Skeletal muscle satellite cell (primary cell): Measurements from ENCODE around the gene ENAH.

Experiments
- H3K27me3 ChIP-seq: 2 replicates; pipeline ENCODE4 v1.7.0; 2013; ENCODE audit warnings: low read length; ENCODE audit not compliant: control insufficient read depth, insufficient read depth
- H3K36me3 ChIP-seq: 2 replicates; pipeline ENCODE4 v1.7.0; 2013; ENCODE audit warnings: mild to moderate bottlenecking, control low read depth, low read length; ENCODE audit not compliant: insufficient read depth
- H3K4me1 ChIP-seq: 2 replicates; pipeline ENCODE4 v1.7.0; 2013; ENCODE audit warnings: low read length; ENCODE audit not compliant: control insufficient read depth, insufficient read depth
- H3K4me2 ChIP-seq: 2 replicates; pipeline ENCODE4 v1.7.0; 2013; ENCODE audit warnings: mild to moderate bottlenecking, low read length
- H3K4me3 ChIP-seq: 2 replicates; pipeline ENCODE4 v1.7.0; 2013; ENCODE audit warnings: low read length
- H3K9ac ChIP-seq: 2 replicates; pipeline ENCODE4 v1.7.0; 2013; ENCODE audit warnings: mild to moderate bottlenecking, low read depth, low read length, moderate library complexity
- H3K9me3 ChIP-seq: replicated peaks from 2 replicates; pipeline ENCODE4 v1.7.0; 2013; ENCODE audit warnings: mild to moderate bottlenecking, control low read depth, low read length

Gene ENAH

DNA sequence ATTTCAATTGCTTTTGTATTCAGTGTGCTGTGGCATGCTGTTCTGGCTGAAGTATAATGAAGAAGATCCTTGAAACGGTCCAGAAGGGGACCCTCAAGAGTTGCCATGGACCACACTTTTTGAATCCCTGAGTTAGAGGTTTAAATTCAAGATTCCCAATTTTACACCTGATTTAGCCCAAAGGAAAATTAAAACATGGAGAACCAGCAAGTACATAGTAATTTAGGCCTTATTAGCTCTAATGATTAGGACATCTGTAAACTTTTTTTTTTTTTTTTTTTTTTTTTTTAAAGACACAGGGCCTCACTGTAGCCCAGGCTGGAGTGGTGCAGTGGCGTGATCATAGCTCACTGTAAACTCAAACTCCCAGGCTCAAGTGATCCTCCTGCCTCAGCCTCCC is 107.3 kb downstream of the ENAH start:
- no peak overlapping the region for H3K4me3 ChIP-seq
- H3K36me3 ChIP-seq = peaks cover 19% of the 10 kb centered on the region
- no peaks in the 10 kb centered on the region for H3K4me1 ChIP-seq
- H3K27me3 ChIP-seq = no peaks in the 10 kb centered on the region
- no peak overlapping the region for H3K9ac ChIP-seq
- no peaks in the 10 kb centered on the region for H3K9me3 ChIP-seq
- H3K4me2 ChIP-seq = no peak overlapping the region

DNA sequence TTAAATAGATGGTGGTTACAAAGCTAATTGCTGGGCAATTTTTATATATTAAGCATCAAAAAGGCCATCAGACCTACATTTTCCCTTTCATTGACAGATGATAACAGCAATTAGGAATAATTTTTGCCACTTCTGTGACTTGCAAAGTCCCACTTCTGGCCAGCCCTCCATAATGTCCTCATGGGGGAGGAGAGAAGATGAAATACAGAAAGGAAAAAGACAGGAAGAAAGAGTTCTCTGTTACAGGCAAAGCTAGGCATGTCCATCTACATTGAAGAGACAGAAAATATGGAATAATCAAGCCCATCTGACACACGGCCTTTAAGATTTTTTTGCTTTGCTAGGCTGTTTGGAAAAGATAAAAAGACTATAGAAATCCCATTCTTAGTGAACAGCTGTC is 108.0 kb downstream of the ENAH start:
- Histone ChIP-seq H3K36me3 (peaks cover 19% of the 10 kb centered on the region), H3K4me1 (no peaks in the 10 kb centered on the region), H3K4me3 (no peak overlapping the region), H3K27me3 (no peaks in the 10 kb centered on the region), H3K9me3 (no peaks in the 10 kb centered on the region), H3K4me2 (no peak overlapping the region), H3K9ac (no peak overlapping the region)

DNA sequence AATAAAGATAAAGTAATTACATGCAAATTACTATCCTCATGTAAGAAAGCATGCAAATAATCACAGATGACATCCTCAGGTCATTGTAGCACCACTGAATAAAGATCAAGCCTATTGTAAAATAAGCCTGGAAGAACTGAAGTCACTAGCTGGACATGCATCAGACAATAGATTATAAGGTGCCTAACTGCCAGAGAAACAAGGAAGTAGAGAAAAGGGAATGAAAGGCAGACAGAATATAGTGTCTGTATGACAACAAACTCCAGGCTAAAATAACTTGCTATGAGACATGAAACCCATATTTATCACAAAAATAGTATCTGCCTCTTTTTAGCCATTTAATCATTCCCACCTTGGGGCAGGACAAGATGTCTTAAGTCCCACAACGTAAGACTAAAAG is 108.7 kb downstream of the ENAH start:
- H3K4me3 ChIP-seq = no peak overlapping the region
- H3K36me3 ChIP-seq = peaks cover 16% of the 10 kb centered on the region
- H3K4me2 ChIP-seq = no peak overlapping the region
- H3K27me3 ChIP-seq = no peaks in the 10 kb centered on the region
- no peak overlapping the region for H3K9ac ChIP-seq
- H3K9me3 ChIP-seq = no peaks in the 10 kb centered on the region
- H3K4me1 ChIP-seq = no peaks in the 10 kb centered on the region

DNA sequence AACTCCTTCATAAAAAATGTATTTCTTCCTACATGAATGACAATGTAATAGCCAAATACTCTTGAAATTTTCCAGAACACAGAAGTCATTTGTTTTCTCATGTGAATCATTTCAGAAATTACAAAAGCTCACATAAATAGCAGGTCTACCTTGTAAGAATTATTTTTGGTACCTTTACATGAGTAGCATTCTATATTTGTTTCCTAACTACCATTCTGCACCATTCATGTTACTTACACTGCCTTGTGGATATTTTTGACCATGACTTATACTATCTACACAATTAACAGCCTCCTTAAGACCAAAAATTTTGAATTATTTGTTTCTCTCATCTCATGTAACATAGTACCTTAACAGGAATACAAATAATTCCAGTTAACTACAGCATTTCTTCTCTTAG is 109.6 kb downstream of the ENAH start:
- Histone ChIP-seq H3K9me3 (no peaks in the 10 kb centered on the region), H3K4me2 (no peak overlapping the region), H3K4me3 (no peak overlapping the region), H3K36me3 (peaks cover 12% of the 10 kb centered on the region), H3K27me3 (no peaks in the 10 kb centered on the region), H3K4me1 (peaks cover 3% of the 10 kb centered on the region), H3K9ac (no peak overlapping the region)

DNA sequence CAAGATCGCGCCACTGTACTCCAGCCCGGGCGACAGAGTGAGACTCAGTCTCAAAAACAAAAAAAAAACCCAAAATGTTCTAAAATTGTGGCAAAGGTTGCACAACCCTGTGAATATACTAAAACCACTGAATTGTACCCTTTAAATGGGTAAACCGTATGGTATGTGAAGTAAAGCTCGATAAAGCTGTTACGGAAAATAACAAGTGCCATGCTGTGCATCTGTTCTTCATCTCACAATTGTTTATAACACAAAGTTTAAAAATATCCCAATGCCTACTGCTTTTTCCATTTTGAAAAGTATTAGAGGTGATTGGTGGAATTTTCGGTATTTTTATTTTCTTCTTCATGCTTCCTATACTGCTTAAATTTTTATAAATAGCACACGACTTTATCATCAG is 111.5 kb downstream of the ENAH start:
- Histone ChIP-seq H3K27me3 (no peaks in the 10 kb centered on the region), H3K9ac (no peak overlapping the region), H3K4me3 (no peak overlapping the region), H3K36me3 (peaks cover 8% of the 10 kb centered on the region), H3K9me3 (no peaks in the 10 kb centered on the region), H3K4me2 (no peak overlapping the region), H3K4me1 (peaks cover 3% of the 10 kb centered on the region)

DNA sequence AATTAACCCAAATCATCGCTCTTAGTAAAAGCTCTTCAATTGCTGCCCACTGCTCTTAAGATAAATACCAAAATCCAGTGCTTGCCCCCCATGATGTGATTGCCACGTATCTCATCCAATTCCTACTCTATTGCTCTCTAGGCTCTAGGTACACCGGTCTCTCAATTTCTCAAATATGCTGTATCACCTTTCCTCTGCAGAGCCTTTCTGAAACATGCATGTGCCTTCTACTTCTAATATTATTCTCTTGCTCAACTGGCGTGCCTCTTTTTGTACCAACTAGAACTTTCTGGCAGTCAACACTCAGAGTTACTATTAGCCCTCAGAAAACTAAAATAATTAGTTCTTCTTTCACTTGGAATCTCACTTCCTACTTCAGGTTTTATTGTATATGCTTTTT is 113.3 kb downstream of the ENAH start:
- H3K4me1 ChIP-seq = peaks cover 3% of the 10 kb centered on the region
- H3K9ac ChIP-seq = no peak overlapping the region
- no peaks in the 10 kb centered on the region for H3K9me3 ChIP-seq
- no peaks in the 10 kb centered on the region for H3K27me3 ChIP-seq
- H3K4me3 ChIP-seq = no peak overlapping the region
- H3K4me2 ChIP-seq = no peak overlapping the region
- H3K36me3 ChIP-seq = peaks cover 8% of the 10 kb centered on the region

DNA sequence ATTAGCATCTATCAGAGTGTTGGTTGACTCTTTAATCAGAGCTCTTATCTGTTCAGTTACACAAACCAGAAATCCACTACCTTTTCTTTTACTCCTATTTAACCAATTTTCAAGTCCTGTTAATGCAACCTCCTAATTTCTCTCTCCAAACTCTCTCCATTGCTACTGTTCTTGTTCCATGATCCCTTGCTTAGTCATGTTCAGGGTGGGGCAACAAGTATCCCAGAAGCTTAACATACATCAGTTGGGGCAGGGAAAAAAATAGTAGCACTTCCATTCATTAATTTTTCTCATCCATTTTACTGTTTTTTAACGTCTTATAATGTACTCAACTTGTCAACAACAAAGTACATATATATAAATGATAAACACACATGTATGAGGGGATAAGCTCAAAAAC is 113.9 kb downstream of the ENAH start:
- Histone ChIP-seq H3K9ac (no peak overlapping the region), H3K9me3 (no peaks in the 10 kb centered on the region), H3K4me1 (peaks cover 4% of the 10 kb centered on the region), H3K4me3 (no peak overlapping the region), H3K27me3 (no peaks in the 10 kb centered on the region), H3K36me3 (peaks cover 4% of the 10 kb centered on the region), H3K4me2 (no peak overlapping the region)

DNA sequence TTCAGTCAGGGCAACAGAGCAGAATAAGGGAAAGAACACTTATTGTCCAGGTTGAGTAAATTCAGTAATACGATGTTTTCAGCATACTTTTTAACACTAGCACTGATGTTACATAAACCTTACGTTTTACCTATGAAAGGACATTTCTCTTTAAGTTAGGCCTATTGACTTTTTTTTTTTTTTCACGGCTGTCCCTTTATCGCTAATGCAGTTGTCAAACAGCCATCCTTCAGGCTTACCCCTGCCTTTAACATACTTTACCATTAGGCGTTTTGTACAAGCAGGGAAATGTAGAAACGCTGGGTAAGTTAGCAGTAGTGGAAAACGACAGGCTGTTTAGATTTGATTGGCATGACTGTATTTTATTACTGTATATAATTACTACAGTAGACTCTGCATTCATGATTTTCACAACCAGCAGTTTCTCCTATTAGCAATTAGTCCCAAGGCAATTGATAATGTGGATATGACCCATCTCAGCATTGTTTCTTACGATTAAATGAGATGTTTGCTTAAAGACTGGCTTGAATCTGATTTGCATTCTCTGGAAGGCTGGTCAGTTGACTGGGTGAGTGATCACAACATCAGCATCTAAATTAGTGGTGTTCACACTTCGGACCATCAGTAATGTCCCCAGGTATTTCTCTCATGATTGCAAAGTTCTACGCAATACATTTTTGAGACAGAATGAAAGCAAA is 115.2 kb downstream of the ENAH start:
- no peaks in the 10 kb centered on the region for H3K27me3 ChIP-seq
- no peak overlapping the region for H3K4me2 ChIP-seq
- no peak overlapping the region for H3K9ac ChIP-seq
- peaks cover 13% of the 10 kb centered on the region for H3K4me1 ChIP-seq
- H3K36me3 ChIP-seq = no peaks in the 10 kb centered on the region
- no peaks in the 10 kb centered on the region for H3K9me3 ChIP-seq
- no peak overlapping the region for H3K4me3 ChIP-seq

DNA sequence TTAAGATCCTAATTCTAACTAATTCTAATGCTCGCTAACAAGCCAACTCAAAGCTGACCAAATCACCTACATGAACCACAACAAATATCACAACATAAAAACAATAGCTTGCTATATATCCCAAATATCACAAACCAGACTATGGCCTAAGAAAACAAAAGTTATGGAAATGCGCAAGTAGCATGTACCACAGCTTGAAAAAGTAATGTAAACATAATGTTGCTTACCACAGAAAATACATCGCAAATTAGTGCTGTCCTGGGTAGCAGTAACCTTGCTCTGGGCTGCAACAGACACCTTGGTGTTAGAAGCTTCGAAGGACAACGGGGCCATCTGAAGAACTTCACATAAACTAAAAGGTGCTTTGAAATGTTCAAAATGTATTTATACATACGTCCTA is 117.6 kb downstream of the ENAH start:
- Histone ChIP-seq H3K4me2 (no peak overlapping the region), H3K36me3 (peaks cover 2% of the 10 kb centered on the region), H3K4me3 (no peak overlapping the region), H3K27me3 (no peaks in the 10 kb centered on the region), H3K9ac (no peak overlapping the region), H3K4me1 (peaks cover 13% of the 10 kb centered on the region), H3K9me3 (no peaks in the 10 kb centered on the region)

DNA sequence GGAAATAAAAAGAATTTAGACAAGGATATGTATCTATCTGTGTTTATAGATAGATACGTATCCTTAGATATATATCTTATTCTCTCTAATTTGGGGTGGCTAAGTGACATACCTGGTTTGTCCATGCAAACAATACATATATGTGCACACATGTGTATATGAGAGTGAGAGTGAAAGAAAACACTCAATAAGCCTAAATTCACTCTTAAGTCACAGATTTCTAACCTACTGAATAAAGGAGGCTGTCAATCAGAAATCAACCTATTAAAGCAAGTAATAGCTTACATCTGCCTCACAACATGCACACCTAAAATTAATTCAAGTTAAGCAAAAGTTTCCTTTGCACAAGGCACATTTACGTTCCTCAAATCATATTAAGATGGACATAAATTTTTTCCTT is 118.2 kb downstream of the ENAH start:
- Histone ChIP-seq H3K9ac (no peak overlapping the region), H3K9me3 (no peaks in the 10 kb centered on the region), H3K36me3 (peaks cover 7% of the 10 kb centered on the region), H3K4me3 (no peak overlapping the region), H3K4me1 (peaks cover 13% of the 10 kb centered on the region), H3K4me2 (no peak overlapping the region), H3K27me3 (no peaks in the 10 kb centered on the region)

DNA sequence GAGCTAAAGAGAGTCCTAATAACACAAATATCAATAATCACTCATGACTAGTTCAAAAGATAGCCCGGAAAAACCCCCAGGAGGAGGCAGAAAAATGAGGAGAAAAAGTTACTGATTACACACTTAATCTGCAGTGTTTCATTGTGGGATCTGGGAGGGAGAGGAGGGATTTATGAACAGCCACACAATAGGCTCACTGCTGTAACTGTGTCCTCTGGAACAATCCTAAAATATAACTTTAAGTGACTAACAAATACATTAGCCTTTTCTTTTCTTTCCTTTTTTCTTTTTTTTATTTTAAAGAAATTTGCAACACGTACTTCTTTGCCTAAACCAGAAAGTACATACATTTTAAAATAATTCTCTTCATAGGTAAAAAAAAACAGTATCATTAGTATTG is 118.8 kb downstream of the ENAH start:
- Histone ChIP-seq H3K36me3 (peaks cover 14% of the 10 kb centered on the region), H3K4me1 (peaks cover 13% of the 10 kb centered on the region), H3K4me3 (no peak overlapping the region), H3K4me2 (no peak overlapping the region), H3K27me3 (no peaks in the 10 kb centered on the region), H3K9me3 (no peaks in the 10 kb centered on the region), H3K9ac (no peak overlapping the region)

DNA sequence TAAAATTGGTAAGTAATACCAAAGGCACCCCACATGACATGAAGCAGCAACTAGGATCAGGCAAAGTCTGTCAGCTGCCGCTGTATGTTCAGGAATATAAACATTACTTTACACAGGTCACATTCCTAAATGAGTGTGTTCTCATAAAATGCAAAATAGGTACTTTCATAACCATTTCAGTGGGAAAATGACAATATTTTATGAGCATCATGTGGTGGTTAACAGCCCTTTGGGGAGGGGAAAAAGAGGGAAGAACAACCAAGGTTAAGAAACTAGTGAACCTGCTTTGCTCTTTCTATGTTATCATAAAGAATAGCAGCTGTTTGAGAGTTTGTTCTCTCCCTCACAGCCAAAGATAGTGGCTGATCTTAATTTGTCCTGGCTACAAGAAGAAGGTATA is 119.7 kb downstream of the ENAH start:
- Histone ChIP-seq H3K27me3 (no peaks in the 10 kb centered on the region), H3K4me1 (peaks cover 10% of the 10 kb centered on the region), H3K9ac (no peak overlapping the region), H3K4me3 (no peak overlapping the region), H3K4me2 (no peak overlapping the region), H3K36me3 (peaks cover 20% of the 10 kb centered on the region), H3K9me3 (no peaks in the 10 kb centered on the region)
